ENCODE data around the gene DLAT. TPM values are rescaled to one million over a fixed set of nuclear protein-coding genes. Genes with fewer than 3 reads are reported as not detected.
A peak's percentile ranks its signal among the peaks of the same experiment; 100 is the strongest.
"Not testable (repeated sequence)": the region's sequence is repeated elsewhere in the genome, so short reads cannot be mapped to it uniquely, and the experiment has no call there.

The DLAT gene
- polyA plus RNA-seq, 1 donor, result 26.1 TPM

GRCh38 chr11:112085822-112086421 lies 60.7 kb downstream of the DLAT start:
- peak in 1 of 2 donors; percentile 13 for DNase-seq
- Histone ChIP-seq H3K4me1 (ENCODE audit: control insufficient read depth, insufficient read depth, low read length) (peaks cover 20% of the 10 kb centered on the region), H3K27ac (ENCODE audit: low read length) (peak overlapping the region; percentile 54), H3K9me3 (ENCODE audit: control insufficient read depth, low read depth, low read length) (no peaks in the 10 kb centered on the region), H3K36me3 (ENCODE audit: control insufficient read depth, insufficient read depth, low read length) (peaks cover 56% of the 10 kb centered on the region), H3K27me3 (ENCODE audit: control insufficient read depth, insufficient read depth, low read length) (no peaks in the 10 kb centered on the region), H3K4me3 (ENCODE audit: low read length) (peak overlapping the region; percentile 94)
- WGBS (ENCODE audit: insufficient coverage, low lambda C conversion rate), result 0% methylated on average over 2 of the region's 19 CpGs

DNA sequence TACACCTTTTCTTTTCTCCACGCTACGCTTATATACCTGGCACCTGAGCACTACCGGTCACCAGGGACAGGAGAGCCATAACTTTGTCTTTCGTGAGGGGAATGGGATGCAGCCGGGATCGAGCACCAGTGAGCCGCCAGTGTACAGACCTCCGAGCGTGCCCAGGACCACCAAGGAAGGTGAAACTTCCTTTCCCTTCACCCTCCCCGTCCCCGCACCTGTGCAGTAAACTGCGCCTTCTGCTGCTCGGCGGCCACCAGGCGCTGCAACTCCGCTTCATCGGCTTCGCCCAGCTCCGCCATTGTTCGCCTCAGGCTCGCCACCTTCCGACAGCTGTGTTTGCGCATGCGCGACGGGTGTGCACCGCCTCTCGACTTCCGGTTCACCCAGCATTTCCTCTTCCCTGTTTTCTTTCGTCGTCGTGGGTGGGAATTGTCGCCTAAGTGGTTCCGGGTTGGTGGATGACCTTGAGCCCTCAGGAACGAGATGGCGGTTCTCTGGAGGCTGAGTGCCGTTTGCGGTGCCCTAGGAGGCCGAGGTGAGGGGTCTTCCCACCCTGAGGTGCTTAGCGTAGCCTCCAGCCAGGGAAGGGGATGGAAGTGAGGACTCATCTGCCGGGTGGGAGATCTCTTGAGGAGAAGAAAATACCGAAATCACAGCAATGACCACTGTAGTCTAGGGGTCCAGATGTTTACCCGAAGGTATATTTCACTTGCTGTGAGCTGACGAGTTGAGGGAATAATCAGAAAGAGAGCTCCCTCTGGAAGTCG lies 61.4 kb downstream of the DLAT start, which contains the start of the genes SDHD and TIMM8B:
SDHD (plus strand) TSS at position 452 of the 770 bp plus-strand sequence; CDS start at position 487, 35 bp downstream.
TIMM8B (minus strand) TSS at position 335 of the 770 bp plus-strand sequence; CDS start at position 302, 33 bp downstream.
- Histone ChIP-seq H3K27ac (ENCODE audit: low read length) (peak within 1 kb of the TSS; percentile 54), H3K4me3 (ENCODE audit: low read length) (peak within 1 kb of the TSS; percentile 94), H3K4me1 (ENCODE audit: control insufficient read depth, insufficient read depth, low read length) (peaks cover 20% of the 10 kb centered on the region), H3K36me3 (ENCODE audit: control insufficient read depth, insufficient read depth, low read length) (peaks cover 63% of the 10 kb centered on the region), H3K27me3 (ENCODE audit: control insufficient read depth, insufficient read depth, low read length) (no peaks in the 10 kb centered on the region), H3K9me3 (ENCODE audit: control insufficient read depth, low read depth, low read length) (no peaks in the 10 kb centered on the region)
- peak; percentile 96 to 97 for DNase-seq
- WGBS (ENCODE audit: insufficient coverage, low lambda C conversion rate), result no CpG with 5 or more reads among the region's 45 CpGs

DNA sequence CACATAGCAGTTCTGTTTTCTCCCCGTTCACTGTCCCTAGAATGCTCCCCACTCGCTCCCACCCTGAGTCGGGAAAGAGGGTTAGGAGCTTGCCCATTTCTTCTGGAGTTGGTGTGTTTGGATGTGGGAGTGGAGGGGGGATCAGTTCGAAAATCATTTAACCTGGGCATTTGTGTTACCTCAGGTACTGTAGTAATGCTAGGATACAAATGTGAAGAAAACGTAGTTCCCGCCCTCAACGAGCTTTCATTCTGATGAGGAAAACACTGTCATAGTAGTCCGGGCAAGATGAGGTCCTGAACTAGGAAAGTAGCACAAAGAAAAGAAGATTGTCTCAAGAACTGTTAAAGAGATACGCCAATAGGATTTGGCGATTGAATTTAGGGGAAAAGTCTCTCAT lies 62.0 kb downstream of the DLAT start:
- peaks cover 20% of the 10 kb centered on the region for H3K4me1 ChIP-seq (ENCODE audit: control insufficient read depth, insufficient read depth, low read length)
- H3K4me3 ChIP-seq (ENCODE audit: low read length), result peak overlapping the region; percentile 94
- H3K27me3 ChIP-seq (ENCODE audit: control insufficient read depth, insufficient read depth, low read length), result no peaks in the 10 kb centered on the region
- 8% methylated on average over 5 of the region's 10 CpGs for WGBS (ENCODE audit: insufficient coverage, low lambda C conversion rate)
- H3K9me3 ChIP-seq (ENCODE audit: control insufficient read depth, low read depth, low read length), result no peaks in the 10 kb centered on the region
- no peak for DNase-seq
- peaks cover 67% of the 10 kb centered on the region for H3K36me3 ChIP-seq (ENCODE audit: control insufficient read depth, insufficient read depth, low read length)
- no peak overlapping the region for H3K27ac ChIP-seq (ENCODE audit: low read length)

DNA sequence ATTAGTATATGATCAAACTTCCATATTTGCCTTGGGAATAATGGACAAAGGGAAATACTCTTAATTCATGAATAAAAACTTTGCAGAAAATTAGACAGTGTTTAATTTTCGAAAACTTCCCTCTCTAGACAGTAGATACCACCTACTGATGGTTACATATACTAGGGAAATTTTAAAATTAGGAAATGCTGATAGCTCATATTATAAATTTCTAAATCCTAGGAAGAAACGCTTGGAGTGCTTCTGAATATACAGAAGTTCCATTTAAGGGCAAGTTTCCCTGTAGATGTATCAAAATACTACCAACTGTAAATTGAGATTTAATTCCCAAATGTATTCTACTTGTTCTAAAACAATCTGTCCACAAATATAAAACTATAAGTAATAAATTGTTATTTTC lies 70.1 kb downstream of the DLAT start:
- H3K9me3 ChIP-seq (ENCODE audit: control insufficient read depth, low read depth, low read length); H3K27me3 ChIP-seq (ENCODE audit: control insufficient read depth, insufficient read depth, low read length); H3K4me1 ChIP-seq (ENCODE audit: control insufficient read depth, insufficient read depth, low read length); DNase-seq; H3K27ac ChIP-seq (ENCODE audit: low read length); H3K4me3 ChIP-seq (ENCODE audit: low read length): not testable (repeated sequence)
- H3K36me3 ChIP-seq (ENCODE audit: control insufficient read depth, insufficient read depth, low read length), result peaks cover 46% of the 10 kb centered on the region
- no CpG with 5 or more reads among the region's 2 CpGs for WGBS (ENCODE audit: insufficient coverage, low lambda C conversion rate)

- no peak overlapping the region for H3K27ac ChIP-seq (ENCODE audit: low read length)
- H3K36me3 ChIP-seq (ENCODE audit: control insufficient read depth, insufficient read depth, low read length), result peaks cover 37% of the 10 kb centered on the region
- no peaks in the 10 kb centered on the region for H3K9me3 ChIP-seq (ENCODE audit: control insufficient read depth, low read depth, low read length)
- no peaks in the 10 kb centered on the region for H3K4me1 ChIP-seq (ENCODE audit: control insufficient read depth, insufficient read depth, low read length)
- no peak for DNase-seq
- no peak overlapping the region for H3K4me3 ChIP-seq (ENCODE audit: low read length)
- H3K27me3 ChIP-seq (ENCODE audit: control insufficient read depth, insufficient read depth, low read length), result no peaks in the 10 kb centered on the region
Measured at GRCh38 chr11:112096194-112096593, 71.0 kb downstream of the DLAT start.

GRCh38 chr11:112097734-112098528 lies 72.7 kb downstream of the DLAT start:
- H3K4me1 ChIP-seq (ENCODE audit: control insufficient read depth, insufficient read depth, low read length), result no peaks in the 10 kb centered on the region
- H3K4me3 ChIP-seq (ENCODE audit: low read length), result no peak overlapping the region
- H3K27me3 ChIP-seq (ENCODE audit: control insufficient read depth, insufficient read depth, low read length), result no peaks in the 10 kb centered on the region
- peaks cover 21% of the 10 kb centered on the region for H3K36me3 ChIP-seq (ENCODE audit: control insufficient read depth, insufficient read depth, low read length)
- 96% methylated on average over 5 of the region's 11 CpGs for WGBS (ENCODE audit: insufficient coverage, low lambda C conversion rate)
- no peak overlapping the region for H3K27ac ChIP-seq (ENCODE audit: low read length)
- DNase-seq, result no peak
- H3K9me3 ChIP-seq (ENCODE audit: control insufficient read depth, low read depth, low read length), result no peaks in the 10 kb centered on the region

DNA sequence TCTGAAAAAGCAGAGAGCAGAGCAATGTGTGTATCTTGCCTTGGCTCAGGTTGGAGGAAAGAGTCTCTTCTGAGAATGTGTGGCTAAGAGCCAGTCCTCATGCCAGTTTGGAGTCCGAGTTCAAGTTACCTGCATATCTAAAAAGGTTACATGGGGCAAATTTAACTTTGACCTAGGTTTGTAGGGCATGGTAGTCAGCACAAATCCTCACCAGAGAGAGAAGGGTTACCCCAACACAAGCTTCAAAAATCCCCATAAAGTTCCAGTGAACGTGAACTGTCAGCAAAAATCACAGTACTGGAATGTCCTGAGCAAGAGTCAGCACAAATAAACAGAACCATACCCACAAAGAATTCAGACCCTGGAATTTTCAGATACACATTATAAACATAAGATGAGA lies 75.3 kb downstream of the DLAT start:
- DNase-seq, result no peak
- Histone ChIP-seq H3K4me3 (ENCODE audit: low read length) (no peak overlapping the region), H3K27ac (ENCODE audit: low read length) (no peak overlapping the region), H3K36me3 (ENCODE audit: control insufficient read depth, insufficient read depth, low read length) (peaks cover 12% of the 10 kb centered on the region), H3K9me3 (ENCODE audit: control insufficient read depth, low read depth, low read length) (no peaks in the 10 kb centered on the region), H3K4me1 (ENCODE audit: control insufficient read depth, insufficient read depth, low read length) (no peaks in the 10 kb centered on the region), H3K27me3 (ENCODE audit: control insufficient read depth, insufficient read depth, low read length) (no peaks in the 10 kb centered on the region)
- no CpG with 5 or more reads among the region's 2 CpGs for WGBS (ENCODE audit: insufficient coverage, low lambda C conversion rate)

GRCh38 chr11:112103446-112103845 lies 78.2 kb downstream of the DLAT start:
- Histone ChIP-seq H3K36me3 (ENCODE audit: control insufficient read depth, insufficient read depth, low read length) (peaks cover 3% of the 10 kb centered on the region), H3K27me3 (ENCODE audit: control insufficient read depth, insufficient read depth, low read length) (no peaks in the 10 kb centered on the region), H3K9me3 (ENCODE audit: control insufficient read depth, low read depth, low read length) (no peaks in the 10 kb centered on the region), H3K27ac (ENCODE audit: low read length) (no peak overlapping the region), H3K4me1 (ENCODE audit: control insufficient read depth, insufficient read depth, low read length) (no peaks in the 10 kb centered on the region), H3K4me3 (ENCODE audit: low read length) (no peak overlapping the region)
- WGBS (ENCODE audit: insufficient coverage, low lambda C conversion rate), result no CpG with 5 or more reads among the region's 6 CpGs
- DNase-seq, result no peak

- WGBS (ENCODE audit: insufficient coverage, low lambda C conversion rate), result no CpG with 5 or more reads among the region's 8 CpGs
- Histone ChIP-seq H3K9me3 (ENCODE audit: control insufficient read depth, low read depth, low read length) (no peaks in the 10 kb centered on the region), H3K4me3 (ENCODE audit: low read length) (no peak overlapping the region), H3K27ac (ENCODE audit: low read length) (no peak overlapping the region), H3K36me3 (ENCODE audit: control insufficient read depth, insufficient read depth, low read length) (peaks cover 6% of the 10 kb centered on the region), H3K4me1 (ENCODE audit: control insufficient read depth, insufficient read depth, low read length) (no peaks in the 10 kb centered on the region), H3K27me3 (ENCODE audit: control insufficient read depth, insufficient read depth, low read length) (no peaks in the 10 kb centered on the region)
- peak in 1 of 2 donors; percentile 51 for DNase-seq
Measured at GRCh38 chr11:112106070-112106469, 80.9 kb downstream of the DLAT start.
